GM18526 (cell line): ENCODE measurements around the gene PCED1B.

Source experiments
- POLR2A ChIP-seq: IDR thresholded peaks from 3 replicates; pipeline ENCODE4 v1.6.1; 2011; ENCODE audit not compliant: insufficient read length; ENCODE audit errors: extremely low read depth

Gene PCED1B

GRCh38 chr12:47245623-47246022 lies 166.2 kb downstream of the PCED1B start:
- TF ChIP-seq POLR2A: no peak

- no peak for TF ChIP-seq POLR2A
These were observed 168.0 kb downstream of the PCED1B start for GRCh38 chr12:47247418-47247817.

- no peak for TF ChIP-seq POLR2A
These were observed 169.7 kb downstream of the PCED1B start for GRCh38 chr12:47249082-47249481.

- TF ChIP-seq POLR2A: no peak
These were observed 170.4 kb downstream of the PCED1B start for GRCh38 chr12:47249719-47250357.

GRCh38 chr12:47251919-47252318 lies 172.5 kb downstream of the PCED1B start:
- no peak for TF ChIP-seq POLR2A

GRCh38 chr12:47264951-47265350 lies 185.5 kb downstream of the PCED1B start:
- TF ChIP-seq POLR2A: no peak

- TF ChIP-seq POLR2A: no peak
These were observed 186.0 kb downstream of the PCED1B start for GRCh38 chr12:47265391-47265790.

- TF ChIP-seq POLR2A: no peak
These were observed 188.2 kb downstream of the PCED1B start for GRCh38 chr12:47267571-47267970.

- no peak for TF ChIP-seq POLR2A
These were observed 189.4 kb downstream of the PCED1B start for GRCh38 chr12:47268501-47269454.

GRCh38 chr12:47269916-47270315 lies 190.5 kb downstream of the PCED1B start:
- TF ChIP-seq POLR2A: no peak

- TF ChIP-seq POLR2A: no peak
These were observed 191.6 kb downstream of the PCED1B start for GRCh38 chr12:47270782-47271664.

GRCh38 chr12:47271800-47272239 lies 192.4 kb downstream of the PCED1B start:
- no peak for TF ChIP-seq POLR2A

- no peak for TF ChIP-seq POLR2A
These were observed 193.2 kb downstream of the PCED1B start for GRCh38 chr12:47272412-47273190.

GRCh38 chr12:47273191-47273626 lies 193.8 kb downstream of the PCED1B start:
- TF ChIP-seq POLR2A: no peak
